ENCODE results near the gene RABL6.

- TF ChIP-seq EZH2 (IDR thresholded peaks at IDR 0.05) (no peak), POLR2AphosphoS5 (IDR thresholded peaks at IDR 0.05; ENCODE audit: borderline replicate concordance, low read depth, low read length) (no peak), FOXP2 (optimal IDR thresholded peaks at IDR 0.05; ENCODE audit: control extremely low read depth, extremely low read length, insufficient read depth) (no peak)
These were observed 34.2 kb upstream of the RABL6 start for GRCh38 chr9:136773386-136774044.

All from SK-N-MC (cell line).